H1 (cell line): ENCODE measurements around the gene CRKL. TPM values are rescaled to one million over a fixed set of nuclear protein-coding genes. Genes with fewer than 3 reads are reported as not detected.

Experiments
- CTCF ChIA-PET: fragments of 300-600 bp; sonication (Branson Sonifier 250); formaldehyde crosslinking; loops from one replicate; lab custom pipeline; 2021; ENCODE audit not compliant: partially characterized antibody; lab: Charles Lee
- POLR2A ChIA-PET: fragments of 300-600 bp; sonication (Branson Sonifier 250); formaldehyde crosslinking; loops from one replicate; lab custom pipeline; 2021; ENCODE audit warnings: inconsistent platforms; ENCODE audit not compliant: partially characterized antibody; lab: Charles Lee
- DNase-seq, 2 experiments: peaks; one replicate each; pipeline versions ENCODE4 v3.0.0 to v3.0.0-alpha.2; 2010 to 2022; ENCODE audit warnings: low spot score in 2 of 2, low read depth in 1 of 2, mixed read lengths in 1 of 2
- FAIRE-seq: peaks from 2 replicates; lab custom pipeline; 2011; peaks lifted over from hg19 to GRCh38; lab: Jason Lieb, UNC
- H2AFZ ChIP-seq: 2 replicates; pipeline ENCODE4 v1.8.1; 2012; ENCODE audit warnings: low read length, inconsistent platforms
- H2AK5ac ChIP-seq: 2 replicates; pipeline ENCODE4 v1.6.1; 2013; ENCODE audit warnings: low read depth, low read length
- H2BK120ac ChIP-seq: replicated peaks from 2 replicates; pipeline ENCODE3; 2013; ENCODE audit warnings: low read depth, low read length, inconsistent platforms
- H2BK12ac ChIP-seq: 2 replicates; pipeline ENCODE4 v1.6.1; 2013; ENCODE audit warnings: low read depth, low read length
- H2BK15ac ChIP-seq: 2 replicates; pipeline ENCODE4 v1.6.1; 2013; ENCODE audit warnings: low read length
- H2BK20ac ChIP-seq: 2 replicates; pipeline ENCODE4 v1.6.1; 2013; ENCODE audit warnings: low read length
- H2BK5ac ChIP-seq: 2 replicates; pipeline ENCODE4 v1.6.1; 2013; ENCODE audit warnings: low read depth, low read length
- H3K14ac ChIP-seq: 2 replicates; pipeline ENCODE4 v1.6.1; 2013; ENCODE audit warnings: inconsistent platforms; ENCODE audit not compliant: insufficient read length
- H3K18ac ChIP-seq: 2 replicates; pipeline ENCODE4 v1.6.1; 2013; ENCODE audit warnings: low read length; ENCODE audit errors: extremely low read depth
- H3K23ac ChIP-seq: 2 replicates; pipeline ENCODE4 v1.6.1; 2013; ENCODE audit warnings: inconsistent platforms; ENCODE audit not compliant: insufficient read length
- H3K23me2 ChIP-seq: 2 replicates; pipeline ENCODE4 v1.6.1; 2013; ENCODE audit warnings: low read depth, low read length
- H3K27ac ChIP-seq: 2 replicates; pipeline ENCODE4 v1.6.1; 2011; ENCODE audit warnings: low read depth, low read length, inconsistent platforms
- H3K27me3 ChIP-seq, 4 experiments: replicated peaks in 1 of 4; 1 replicate in 1 of 4; 2 replicates in 3 of 4; pipeline versions ENCODE4 v1.6.1 to v1.8.1; 2011 to 2013; ENCODE audit warnings: low read length in 3 of 4, mild to moderate bottlenecking in 3 of 4, inconsistent platforms in 2 of 4, mixed read lengths in 2 of 4, moderate library complexity in 1 of 4; ENCODE audit not compliant: control insufficient read depth in 3 of 4, insufficient read depth in 3 of 4; ENCODE audit errors: extremely low read depth in 1 of 4
- H3K36me3 ChIP-seq, 4 experiments: 2 replicates each; pipeline versions ENCODE4 v1.6.1 to v1.8.1; 2011 to 2013; ENCODE audit warnings: mild to moderate bottlenecking in 4 of 4, low read length in 3 of 4, moderate library complexity in 2 of 4, control low read depth in 1 of 4, inconsistent platforms in 1 of 4; ENCODE audit not compliant: insufficient read depth in 4 of 4, control insufficient read depth in 2 of 4
- H3K4ac ChIP-seq: replicated peaks from 2 replicates; pipeline ENCODE3; 2013; ENCODE audit warnings: low read length, low read depth, mixed read lengths, inconsistent platforms; ENCODE audit not compliant: insufficient read length
- H3K4me1 ChIP-seq, 4 experiments: replicated peaks in 1 of 4; 1 replicate in 1 of 4; 2 replicates in 3 of 4; pipeline versions ENCODE4 v1.6.1 to v1.8.1; 2011 to 2013; ENCODE audit warnings: low read length in 3 of 4, inconsistent platforms in 2 of 4, mixed read lengths in 1 of 4; ENCODE audit not compliant: insufficient read depth in 4 of 4, control insufficient read depth in 3 of 4
- H3K4me2 ChIP-seq, 2 experiments: 2 replicates each; pipeline versions ENCODE4 v1.6.1 to v1.8.1; 2011 to 2013; ENCODE audit warnings: low read depth in 2 of 2, low read length in 2 of 2, control low read depth in 1 of 2, inconsistent platforms in 1 of 2, mild to moderate bottlenecking in 1 of 2; ENCODE audit not compliant: insufficient read depth in 1 of 2
- H3K4me3 ChIP-seq, 4 experiments: fragments of 200-600, 300-600 bp in 1 of 4; sonication (generic), shearing (Covaris generic), sonication (Bioruptor Twin) in 1 of 4; 2 replicates each; pipeline versions ENCODE4 v1.5.1 to v1.8.1; 2011 to 2016; ENCODE audit warnings: low read length in 4 of 4, low read depth in 3 of 4, control low read depth in 2 of 4, inconsistent platforms in 2 of 4, mild to moderate bottlenecking in 2 of 4, mixed read lengths in 1 of 4, moderate library complexity in 1 of 4; ENCODE audit not compliant: insufficient read depth in 2 of 4; ENCODE audit errors: extremely low read depth in 1 of 4
- H3K56ac ChIP-seq: replicated peaks from 2 replicates; pipeline ENCODE3; 2013; ENCODE audit warnings: low read depth, mild to moderate bottlenecking, mixed read lengths, low read length, inconsistent platforms; ENCODE audit not compliant: insufficient read length
- H3K79me1 ChIP-seq: 2 replicates; pipeline ENCODE4 v1.6.1; 2013; ENCODE audit warnings: low read depth, low read length, control low read depth
- H3K79me2 ChIP-seq, 2 experiments: 2 replicates each; pipeline versions ENCODE4 v1.6.1 to v1.8.1; 2012 to 2013; ENCODE audit warnings: low read length in 2 of 2, mild to moderate bottlenecking in 2 of 2, inconsistent platforms in 1 of 2; ENCODE audit not compliant: insufficient read depth in 2 of 2, control insufficient read depth in 1 of 2
- H3K9ac ChIP-seq, 4 experiments: replicated peaks in 1 of 4; 1 replicate in 1 of 4; 2 replicates in 3 of 4; pipeline versions ENCODE4 v1.6.1 to v1.8.1; 2011 to 2013; ENCODE audit warnings: low read depth in 3 of 4, low read length in 3 of 4, control low read depth in 2 of 4, mild to moderate bottlenecking in 2 of 4, moderate library complexity in 2 of 4, inconsistent platforms in 1 of 4; ENCODE audit errors: extremely low read depth in 1 of 4
- H3K9me3 ChIP-seq, 2 experiments: 2 replicates each; pipeline versions ENCODE4 v1.6.1 to v1.8.1; 2012 to 2013; ENCODE audit warnings: mild to moderate bottlenecking in 2 of 2, moderate library complexity in 2 of 2, control low read depth in 1 of 2, inconsistent platforms in 1 of 2, low read depth in 1 of 2, low read length in 1 of 2, mixed read lengths in 1 of 2; ENCODE audit not compliant: insufficient read depth in 2 of 2
- H4K20me1 ChIP-seq, 2 experiments: replicated peaks in 1 of 2; 2 replicates each; pipeline versions ENCODE3 to v1.8.1; 2011 to 2013; ENCODE audit warnings: inconsistent platforms in 2 of 2, low read length in 2 of 2, mild to moderate bottlenecking in 1 of 2; ENCODE audit not compliant: insufficient read depth in 2 of 2, control insufficient read depth in 1 of 2
- H4K5ac ChIP-seq: 2 replicates; pipeline ENCODE4 v1.6.1; 2013; ENCODE audit warnings: low read length, low read depth, mixed read lengths, inconsistent platforms; ENCODE audit not compliant: insufficient read length
- H4K8ac ChIP-seq: 2 replicates; pipeline ENCODE4 v1.8.0; 2013; ENCODE audit warnings: mild to moderate bottlenecking, moderate library complexity, low read length, inconsistent platforms; ENCODE audit not compliant: insufficient read depth; ENCODE audit errors: extremely low read depth
- H4K91ac ChIP-seq: replicated peaks from 2 replicates; pipeline ENCODE3; 2013; ENCODE audit warnings: low read length, mixed read lengths, inconsistent platforms; ENCODE audit not compliant: insufficient read length
- ASH2L ChIP-seq: fragments of 200-600, 300-600 bp; sonication (generic); IDR thresholded peaks from one replicate; pipeline ENCODE4 v1.7.1; 2017; ENCODE audit warnings: low read length
- BCL11A ChIP-seq, 2 experiments: IDR thresholded peaks; one replicate each; pipeline ENCODE4 v1.6.1; 2011; ENCODE audit warnings: low read depth in 2 of 2, low read length in 2 of 2, mild to moderate bottlenecking in 2 of 2
- CHD2 ChIP-seq: IDR thresholded peaks from 2 replicates; pipeline ENCODE4 v1.6.1; 2012; ENCODE audit warnings: low read length, improper control_type of control experiment
- JUN ChIP-seq: IDR thresholded peaks from 2 replicates; pipeline ENCODE4 v1.6.1; 2011; ENCODE audit warnings: low read depth, mild to moderate bottlenecking, improper control_type of control experiment, low read length
- KDM1A ChIP-seq: fragments of 200-600, 300-600 bp; sonication (generic); IDR thresholded peaks from 2 replicates; pipeline ENCODE4 v1.7.1; 2016; ENCODE audit warnings: mild to moderate bottlenecking, low read length, borderline replicate concordance
- POU5F1 ChIP-seq: IDR thresholded peaks from 2 replicates; pipeline ENCODE4 v1.6.1; 2011; ENCODE audit warnings: low read depth, mild to moderate bottlenecking, low read length, moderate library complexity
- SP2 ChIP-seq: IDR thresholded peaks from 2 replicates; pipeline ENCODE4 v1.6.1; 2012; ENCODE audit warnings: mild to moderate bottlenecking, low read length, inconsistent platforms
- YY1 ChIP-seq: IDR thresholded peaks from 2 replicates; pipeline ENCODE4 v1.6.1; 2011; ENCODE audit warnings: low read depth, mild to moderate bottlenecking, low read length
- WGBS, 2 experiments: shearing (Covaris generic) in 1 of 2; methylation state at CpG; one replicate each; pipeline versions ENCODE4 v1.1.6 to v1.1.7; 2013 to 2015; ENCODE audit warnings: low lambda C conversion rate in 2 of 2, mixed read lengths in 2 of 2, inconsistent platforms in 1 of 2, low coverage in 1 of 2, missing lambda C conversion rate in 1 of 2; ENCODE audit not compliant: insufficient replicate concordance in 2 of 2, insufficient coverage in 1 of 2, insufficient read length in 1 of 2; ENCODE audit errors: extremely low coverage in 1 of 2, missing lambda C conversion rate in 1 of 2; 5-methylcytosine and 5-hydroxymethylcytosine counted together
- polyA plus RNA-seq, 7 experiments: library from polyadenylated mRNA; depleted of rRNA in 3 of 7; stranded (reverse) in 5 of 7; unstranded in 2 of 7; fragments of >200 nt in 5 of 7; fragments of 200-250 nt in 2 of 7; gene quantifications; 1 replicate in 5 of 7; 2 replicates in 1 of 7; 4 replicates in 1 of 7; pipeline versions ENCODE4 v1.2.1 to v1.2.3, GENCODE V29; 2011 to 2013; ENCODE audit warnings: missing spikeins in 2 of 7, mixed read lengths in 2 of 7
- total RNA-seq: library from RNA; stranded (reverse); fragmentation: NEBNext Ultra II Directional; extraction: Animal tissue kit (Norgen Biotek cat#: 25700); gene quantifications from 2 replicates; pipeline ENCODE4 v1.2.1, GENCODE V29; 2021
- TF ChIP-seq, protein P1 (sequence below): IDR thresholded peaks from 2 replicates; pipeline ENCODE4 v1.6.1; 2012; ENCODE audit warnings: inconsistent platforms

CRKL gene
- total and polyA plus RNA-seq, 2 of the 8 experiments (the other 6 are each of a cell fraction or from before 2014, with no cell fraction given) = 34.5 to 94.5 TPM

DNA sequence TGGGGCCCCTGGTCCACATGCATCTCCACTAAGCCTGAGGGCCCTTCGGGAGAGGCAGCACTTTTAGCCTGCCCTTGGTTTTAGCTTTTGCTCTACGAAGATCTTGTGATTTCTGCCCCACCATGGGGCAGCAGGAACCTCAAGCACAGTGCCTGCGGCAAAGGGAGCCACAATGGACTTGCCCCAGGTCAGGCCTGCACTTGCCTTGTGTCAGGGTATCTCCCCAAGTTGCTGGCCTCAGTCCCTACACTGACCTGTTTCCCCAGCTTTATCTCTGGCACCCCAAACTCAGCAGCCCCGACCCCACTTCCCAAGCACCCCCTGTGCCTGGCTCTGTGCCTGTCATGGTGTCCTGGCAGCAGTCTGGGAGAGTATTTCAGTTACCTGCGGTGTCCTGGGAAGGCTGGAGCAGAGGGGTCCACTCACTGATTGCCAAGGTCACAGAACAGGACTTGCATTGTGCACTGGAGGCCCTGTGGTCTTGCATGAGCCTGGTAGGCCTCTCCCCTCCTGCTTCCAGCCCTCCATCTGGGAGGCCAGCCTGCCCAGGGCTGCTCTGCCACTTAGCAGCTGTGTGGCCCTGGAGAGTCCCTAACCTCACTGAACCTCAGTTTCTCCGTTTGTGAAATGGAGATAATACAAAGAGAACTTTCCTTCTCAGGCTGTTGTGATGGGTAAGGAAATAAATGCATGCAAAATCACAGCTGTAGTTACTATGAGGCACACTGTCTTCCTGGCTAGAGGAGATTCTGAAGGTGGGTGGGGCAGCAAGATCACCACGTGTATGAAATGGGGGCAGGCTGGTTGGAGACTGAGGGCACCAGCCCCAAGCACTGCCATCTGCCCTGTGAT lies 46.2 kb downstream of the CRKL start:
- Histone ChIP-seq H4K8ac (no peak overlapping the region; the same call in 1 of the 2 replicates), H3K4me2 (no peak overlapping the region; a peak in 1 of 4 replicates), H3K79me2 (no peaks in the 10 kb centered on the region), H3K27me3 (peaks cover 34 to 56% (median 54%) of the 10 kb centered on the region in 4 experiments), H4K5ac (no peak overlapping the region), H3K23ac (no peak overlapping the region), H3K4ac (no peak overlapping the region), H3K4me1 (peaks cover 0 to 18% (median 11%) of the 10 kb centered on the region in 4 experiments; a peak in 6 of 7 replicates), H2BK5ac (no peak overlapping the region), H4K20me1 (peaks cover 6 to 11% of the 10 kb centered on the region in 2 experiments), H3K9ac (no peak overlapping the region), H3K4me3 (no peak overlapping the region), H3K18ac (no peak overlapping the region; the same call in 1 of the 2 replicates), H2BK20ac (no peak overlapping the region), H4K91ac (no peak overlapping the region), H2BK120ac (no peak overlapping the region), H3K27ac (no peak overlapping the region), H3K79me1 (no peaks in the 10 kb centered on the region), H2AFZ (no peak overlapping the region), H3K36me3 (no peaks in the 10 kb centered on the region), H2BK15ac (no peak overlapping the region), H2AK5ac (no peak overlapping the region; the same call in 1 of the 2 replicates), H3K56ac (no peak overlapping the region), H3K9me3 (no peaks in the 10 kb centered on the region), H2BK12ac (no peak overlapping the region), H3K14ac (no peak overlapping the region), H3K23me2 (peaks cover 2% of the 10 kb centered on the region; the same call in 1 of the 2 replicates)
- ChIA-PET CTCF (interaction anchor here (0.6 to 13.5 kb wide), 9 partner anchors 8 to 159 kb away, joined by 3 to 115 read pairs (median 4); partner anchors contain the start of genes AIFM3 and LZTR1), POLR2A (interaction anchor here (2.3 kb wide), 1 partner anchor 18 kb away, joined by 7 read pairs; the partner anchor contains the start of gene LZTR1)
- 77% methylated on average over 7 of the region's 7 CpGs; no CpG with 5 or more reads in 1 of the 2 experiments for WGBS, 2 experiments
- DNase-seq (no peak), FAIRE-seq (no peak)
- TF ChIP-seq CHD2 = no peak
- TF ChIP-seq ASH2L = no peak
- no peak for TF ChIP-seq POU5F1
- TF ChIP-seq, protein P1, sequence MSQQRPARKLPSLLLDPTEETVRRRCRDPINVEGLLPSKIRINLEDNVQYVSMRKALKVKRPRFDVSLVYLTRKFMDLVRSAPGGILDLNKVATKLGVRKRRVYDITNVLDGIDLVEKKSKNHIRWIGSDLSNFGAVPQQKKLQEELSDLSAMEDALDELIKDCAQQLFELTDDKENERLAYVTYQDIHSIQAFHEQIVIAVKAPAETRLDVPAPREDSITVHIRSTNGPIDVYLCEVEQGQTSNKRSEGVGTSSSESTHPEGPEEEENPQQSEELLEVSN = no peak
- no peak for TF ChIP-seq SP2
- TF ChIP-seq KDM1A = no peak
- no peak for TF ChIP-seq BCL11A (IDR thresholded peaks at IDR 0.05; ENCODE audit: low read depth in 2 of 2, low read length in 2 of 2)
- no peak for TF ChIP-seq YY1
- no peak for TF ChIP-seq JUN
